GM12801 (cell line): ENCODE measurements around the gene TPSD1.

ENCODE experiments used
- TF ChIP-seq, protein P1 (sequence below): IDR thresholded peaks from one replicate; pipeline ENCODE4 v1.5.1; 2011; ENCODE audit warnings: control low read depth; ENCODE audit not compliant: insufficient read length; ENCODE audit errors: extremely low read depth

The TPSD1 gene

DNA sequence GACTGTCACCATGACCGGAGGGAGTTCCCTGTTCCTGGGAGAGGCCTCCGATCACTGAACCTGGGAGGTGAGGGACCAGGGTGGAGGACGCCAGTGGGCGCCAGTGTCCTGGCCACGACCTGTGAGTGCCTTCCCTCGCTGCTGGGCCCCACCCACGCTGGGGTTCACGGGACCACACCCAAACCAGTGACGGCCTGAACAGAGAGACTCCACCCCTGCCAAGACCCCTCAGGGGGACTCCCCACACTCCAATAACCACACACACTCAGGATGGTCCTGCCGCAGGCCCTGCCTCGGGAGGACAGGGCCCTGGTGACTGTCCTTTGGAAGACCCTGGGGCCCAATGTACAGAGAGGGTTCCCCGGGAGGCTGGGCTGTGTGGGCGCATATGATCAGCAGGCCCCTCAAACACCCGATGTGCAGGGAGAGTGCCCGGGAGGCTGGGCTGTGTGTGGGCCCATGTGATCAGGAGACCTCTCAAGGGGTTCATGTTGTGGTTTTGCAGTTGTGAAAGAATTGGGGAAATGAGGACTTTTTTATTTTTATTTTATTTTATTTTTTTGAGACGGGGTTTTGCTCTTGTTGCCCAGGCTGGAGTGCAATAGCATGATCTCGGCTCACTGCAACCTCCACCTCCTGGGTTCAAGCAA lies 26.6 kb downstream of the TPSD1 start:
- TF ChIP-seq, protein P1, sequence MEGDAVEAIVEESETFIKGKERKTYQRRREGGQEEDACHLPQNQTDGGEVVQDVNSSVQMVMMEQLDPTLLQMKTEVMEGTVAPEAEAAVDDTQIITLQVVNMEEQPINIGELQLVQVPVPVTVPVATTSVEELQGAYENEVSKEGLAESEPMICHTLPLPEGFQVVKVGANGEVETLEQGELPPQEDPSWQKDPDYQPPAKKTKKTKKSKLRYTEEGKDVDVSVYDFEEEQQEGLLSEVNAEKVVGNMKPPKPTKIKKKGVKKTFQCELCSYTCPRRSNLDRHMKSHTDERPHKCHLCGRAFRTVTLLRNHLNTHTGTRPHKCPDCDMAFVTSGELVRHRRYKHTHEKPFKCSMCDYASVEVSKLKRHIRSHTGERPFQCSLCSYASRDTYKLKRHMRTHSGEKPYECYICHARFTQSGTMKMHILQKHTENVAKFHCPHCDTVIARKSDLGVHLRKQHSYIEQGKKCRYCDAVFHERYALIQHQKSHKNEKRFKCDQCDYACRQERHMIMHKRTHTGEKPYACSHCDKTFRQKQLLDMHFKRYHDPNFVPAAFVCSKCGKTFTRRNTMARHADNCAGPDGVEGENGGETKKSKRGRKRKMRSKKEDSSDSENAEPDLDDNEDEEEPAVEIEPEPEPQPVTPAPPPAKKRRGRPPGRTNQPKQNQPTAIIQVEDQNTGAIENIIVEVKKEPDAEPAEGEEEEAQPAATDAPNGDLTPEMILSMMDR: no peak

DNA sequence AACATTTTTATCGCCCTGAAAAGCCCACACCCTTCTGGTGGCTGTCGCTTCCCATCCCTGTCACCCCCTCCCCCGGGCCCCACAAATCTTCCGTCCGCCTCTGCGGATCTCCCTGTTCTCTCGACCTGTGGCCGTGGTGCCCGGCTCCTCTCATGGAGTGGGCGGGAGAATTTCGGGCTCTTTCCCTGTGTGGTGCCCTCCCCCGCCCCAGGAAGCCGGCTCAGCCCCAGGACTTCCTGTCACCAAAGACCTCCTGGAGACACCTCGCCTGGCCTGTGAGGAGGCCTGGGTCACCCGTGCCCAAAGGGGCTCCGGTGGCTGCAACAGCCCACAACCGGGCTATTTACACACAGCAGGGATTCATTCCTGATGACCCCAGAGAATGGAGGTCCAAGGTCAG lies 27.4 kb downstream of the TPSD1 start:
- TF ChIP-seq, protein P1: no peak

DNA sequence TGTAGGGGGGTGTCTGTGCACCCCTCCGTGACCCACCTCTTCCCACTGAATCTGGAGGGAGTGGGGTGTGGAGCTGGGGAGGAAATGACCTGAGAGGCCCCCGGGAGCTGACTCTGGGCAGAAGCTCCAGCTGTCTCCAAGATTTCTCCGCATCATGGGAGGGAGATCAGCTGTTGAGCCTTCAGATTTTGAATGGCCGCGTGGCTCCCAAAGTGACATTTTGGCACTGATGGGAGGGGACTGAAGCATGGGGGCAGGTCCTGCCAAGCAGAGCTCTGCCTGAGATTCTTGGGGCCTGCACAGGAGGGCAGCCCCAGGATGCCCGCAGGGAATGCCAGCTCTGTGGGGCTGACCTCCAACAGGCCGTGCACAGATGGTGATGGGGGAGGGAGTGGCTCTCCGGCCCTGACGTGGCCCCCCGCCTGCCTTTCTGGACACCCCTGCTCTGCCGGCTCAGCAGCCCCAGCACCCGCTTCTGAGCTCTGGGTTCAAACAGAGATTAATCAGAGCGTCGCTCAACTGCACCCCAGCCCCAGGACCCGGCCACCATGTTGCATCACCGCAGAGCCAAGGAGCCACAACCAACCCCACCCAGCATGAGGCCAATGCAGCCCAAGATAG lies 28.2 kb downstream of the TPSD1 start:
- TF ChIP-seq, protein P1: no peak

DNA sequence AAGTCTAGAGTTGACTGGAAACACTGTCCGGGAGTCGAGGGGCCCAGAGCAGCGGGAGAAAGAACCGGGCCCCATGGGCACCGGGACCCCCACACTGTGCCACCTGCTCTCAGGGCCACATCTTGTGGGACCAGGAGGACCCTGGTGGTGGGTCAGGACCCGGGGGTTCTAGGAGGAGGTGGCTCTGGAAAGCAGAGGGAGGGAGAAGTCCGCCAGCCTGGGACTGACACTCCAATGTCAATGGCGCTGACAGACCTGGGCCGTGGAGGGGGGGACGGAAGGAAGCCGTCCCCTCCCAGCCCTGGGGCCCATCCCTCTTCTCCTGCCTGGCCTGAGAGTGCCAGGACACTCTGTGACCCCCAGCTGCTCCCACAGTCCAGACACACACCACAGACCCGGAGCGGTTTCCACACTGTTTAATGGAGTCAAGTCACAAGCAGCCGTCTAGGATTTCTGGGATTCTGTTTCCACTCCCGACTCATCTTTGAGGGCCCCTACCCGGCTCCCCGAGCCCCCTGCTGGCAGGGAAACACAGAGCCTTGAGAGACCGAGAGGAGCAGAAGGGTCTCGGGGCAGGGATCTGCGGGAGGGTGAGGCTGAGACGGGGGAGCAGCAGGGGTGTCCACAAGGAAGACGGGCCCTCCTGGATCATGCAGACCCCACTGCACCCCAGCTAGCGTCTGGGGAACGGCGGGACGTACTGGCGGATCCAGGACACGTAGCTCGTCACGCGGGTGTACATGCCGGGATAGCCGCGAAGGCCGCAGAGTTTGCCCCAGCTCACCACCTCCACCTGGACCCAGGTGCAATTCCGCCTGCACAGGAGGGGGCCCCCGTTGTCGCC lies 30.0 kb downstream of the TPSD1 start:
- TF ChIP-seq, protein P1: no peak

DNA sequence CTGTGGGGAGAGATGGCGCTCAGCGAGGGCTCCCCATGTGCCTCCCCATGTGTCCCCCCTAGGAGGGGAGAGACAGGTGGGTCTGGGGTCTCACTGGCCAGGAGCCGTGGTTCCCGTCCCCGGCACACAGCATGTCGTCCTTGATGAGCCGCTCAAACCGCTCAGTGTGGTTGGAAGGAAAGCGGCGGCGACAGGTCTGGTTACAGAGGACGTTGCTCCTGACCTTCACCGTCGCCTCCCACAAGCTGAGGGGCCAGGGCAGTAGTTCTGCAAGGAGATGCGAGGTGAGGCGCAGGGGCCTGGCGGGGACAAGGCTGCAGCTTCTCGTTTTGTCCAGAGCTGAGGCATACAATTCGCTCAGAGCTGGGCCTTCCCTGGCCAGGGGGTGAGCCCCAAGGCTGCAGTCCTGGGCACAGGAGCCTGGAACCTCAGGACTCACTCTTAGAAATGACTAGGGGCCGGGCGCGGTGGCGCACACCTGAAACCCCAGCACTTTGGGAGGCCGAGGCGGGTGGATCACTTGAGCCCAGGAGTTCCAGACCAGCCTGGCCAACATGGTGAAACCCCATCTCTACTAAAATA lies 30.7 kb downstream of the TPSD1 start:
- TF ChIP-seq, protein P1: no peak

DNA sequence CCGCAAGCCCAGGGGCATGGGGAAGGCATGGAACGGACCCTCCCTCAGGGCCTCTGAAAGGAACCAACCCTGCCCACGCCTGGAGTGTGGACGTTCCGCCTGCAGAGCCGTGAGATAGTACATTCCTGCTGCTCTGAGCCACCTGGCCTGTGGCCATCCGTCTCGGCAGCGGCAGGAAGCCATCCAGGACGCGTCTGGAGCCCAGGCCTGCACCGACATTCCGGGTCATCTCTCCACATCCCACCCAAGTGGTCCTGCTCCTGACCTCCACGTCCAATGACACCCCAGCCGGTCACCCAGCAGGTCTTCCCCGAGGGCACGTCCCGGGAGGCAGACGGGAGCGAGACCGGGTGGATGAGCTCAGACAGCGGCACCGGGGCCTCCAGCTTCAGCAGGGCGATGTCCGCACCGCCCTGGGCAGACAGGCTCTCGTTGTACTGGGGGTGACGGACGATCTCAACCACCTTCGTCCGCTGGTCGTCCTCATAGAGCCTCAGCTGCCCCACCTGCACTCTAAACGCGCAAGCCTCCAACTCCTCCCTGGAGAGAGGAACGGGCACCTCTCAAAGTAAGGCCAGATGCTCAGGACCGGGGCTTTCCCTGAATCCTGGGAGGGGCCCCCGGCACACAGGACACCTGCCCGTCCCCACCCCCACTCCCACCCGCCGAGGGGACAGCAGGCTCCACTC lies 32.3 kb downstream of the TPSD1 start:
- TF ChIP-seq, protein P1: no peak
